ENCODE data around the gene CNTLN.

The CNTLN gene

GRCh38 chr9:17138503-17138902 is 3.7 kb downstream of the CNTLN start:
- H3K4me3 ChIP-seq (ENCODE audit: control insufficient read depth, low read depth, low read length), result no peak overlapping the region
- TF ChIP-seq CTCF (IDR thresholded peaks at IDR 0.05; ENCODE audit: control insufficient read depth, insufficient read depth, low read depth, low read length, missing control alignments), result no peak
- no peak for DNase-seq (ENCODE audit: low read depth)

GRCh38 chr9:17140418-17140817 is 5.6 kb downstream of the CNTLN start:
- H3K4me3 ChIP-seq (ENCODE audit: control insufficient read depth, low read depth, low read length), result no peak overlapping the region

GRCh38 chr9:17148324-17148723 is 13.5 kb downstream of the CNTLN start:
- no peak for TF ChIP-seq CTCF (IDR thresholded peaks at IDR 0.05; ENCODE audit: control insufficient read depth, insufficient read depth, low read depth, low read length, missing control alignments)
- DNase-seq (ENCODE audit: low read depth), result no peak

More at GRCh38 chr9:17140418-17140817, 5.6 kb downstream of the CNTLN start:
- no peak for TF ChIP-seq CTCF (IDR thresholded peaks at IDR 0.05; ENCODE audit: control insufficient read depth, insufficient read depth, low read depth, low read length, missing control alignments)
- DNase-seq (ENCODE audit: low read depth), result no peak

GRCh38 chr9:17159469-17159868 is 24.6 kb downstream of the CNTLN start:
- TF ChIP-seq CTCF (IDR thresholded peaks at IDR 0.05; ENCODE audit: control insufficient read depth, insufficient read depth, low read depth, low read length, missing control alignments), result no peak

More at GRCh38 chr9:17148324-17148723, 13.5 kb downstream of the CNTLN start:
- H3K4me3 ChIP-seq (ENCODE audit: control insufficient read depth, low read depth, low read length), result no peak overlapping the region

GRCh38 chr9:17160327-17160726 is 25.5 kb downstream of the CNTLN start:
- no peak for DNase-seq (ENCODE audit: low read depth)
- no peak for TF ChIP-seq CTCF (IDR thresholded peaks at IDR 0.05; ENCODE audit: control insufficient read depth, insufficient read depth, low read depth, low read length, missing control alignments)
- H3K4me3 ChIP-seq (ENCODE audit: control insufficient read depth, low read depth, low read length), result no peak overlapping the region

More at GRCh38 chr9:17159469-17159868, 24.6 kb downstream of the CNTLN start:
- no peak overlapping the region for H3K4me3 ChIP-seq (ENCODE audit: control insufficient read depth, low read depth, low read length)
- no peak for DNase-seq (ENCODE audit: low read depth)

GRCh38 chr9:17165764-17166163 is 30.9 kb downstream of the CNTLN start:
- no peak for DNase-seq (ENCODE audit: low read depth)
- no peak overlapping the region for H3K4me3 ChIP-seq (ENCODE audit: control insufficient read depth, low read depth, low read length)
- TF ChIP-seq CTCF (IDR thresholded peaks at IDR 0.05; ENCODE audit: control insufficient read depth, insufficient read depth, low read depth, low read length, missing control alignments), result no peak

GRCh38 chr9:17166346-17166745 is 31.5 kb downstream of the CNTLN start:
- TF ChIP-seq CTCF (IDR thresholded peaks at IDR 0.05; ENCODE audit: control insufficient read depth, insufficient read depth, low read depth, low read length, missing control alignments), result no peak
- DNase-seq (ENCODE audit: low read depth), result no peak
- H3K4me3 ChIP-seq (ENCODE audit: control insufficient read depth, low read depth, low read length), result no peak overlapping the region
